ENCODE results near the gene AQP1.

The AQP1 gene

GRCh38 chr7:30917216-30917893, 5.7 kb downstream of the AQP1 start:
- H3K36me3 ChIP-seq (ENCODE audit: control insufficient read depth, insufficient read depth, low read length) = no peaks in the 10 kb centered on the region
- no peak overlapping the region for H3K4me3 ChIP-seq (replicated peaks; ENCODE audit: low read depth, low read length)
- no peak for DNase-seq (ENCODE audit: extremely low read depth, insufficient read length)
- no peak for TF ChIP-seq CTCF (IDR thresholded peaks at IDR 0.05; ENCODE audit: insufficient read depth, low read length, poor library complexity, severe bottlenecking)
- no peaks in the 10 kb centered on the region; the same call in 1 of the 2 replicates for H3K27me3 ChIP-seq (replicated peaks; ENCODE audit: control insufficient read depth, insufficient read depth, low read length)

- no peak for TF ChIP-seq CTCF (IDR thresholded peaks at IDR 0.05; ENCODE audit: insufficient read depth, low read length, poor library complexity, severe bottlenecking)
- no peaks in the 10 kb centered on the region for H3K27me3 ChIP-seq (replicated peaks; ENCODE audit: control insufficient read depth, insufficient read depth, low read length)
- no peak for DNase-seq (ENCODE audit: extremely low read depth, insufficient read length)
These were observed 7.0 kb downstream of the AQP1 start for GRCh38 chr7:30918676-30919075.

GRCh38 chr7:30920021-30920583, 8.4 kb downstream of the AQP1 start:
- no peak for TF ChIP-seq CTCF (IDR thresholded peaks at IDR 0.05; ENCODE audit: insufficient read depth, low read length, poor library complexity, severe bottlenecking)
- H3K36me3 ChIP-seq (ENCODE audit: control insufficient read depth, insufficient read depth, low read length) = no peaks in the 10 kb centered on the region
- no peaks in the 10 kb centered on the region for H3K27me3 ChIP-seq (replicated peaks; ENCODE audit: control insufficient read depth, insufficient read depth, low read length)
- no peak for DNase-seq (ENCODE audit: extremely low read depth, insufficient read length)
- no peak overlapping the region for H3K4me3 ChIP-seq (replicated peaks; ENCODE audit: low read depth, low read length)

More at GRCh38 chr7:30918676-30919075, 7.0 kb downstream of the AQP1 start:
- no peaks in the 10 kb centered on the region for H3K36me3 ChIP-seq (ENCODE audit: control insufficient read depth, insufficient read depth, low read length)
- no peak overlapping the region for H3K4me3 ChIP-seq (replicated peaks; ENCODE audit: low read depth, low read length)

GRCh38 chr7:30920584-30921539, 9.2 kb downstream of the AQP1 start:
- Histone ChIP-seq H3K27me3 (replicated peaks; ENCODE audit: control insufficient read depth, insufficient read depth, low read length) (no peaks in the 10 kb centered on the region), H3K36me3 (ENCODE audit: control insufficient read depth, insufficient read depth, low read length) (no peaks in the 10 kb centered on the region), H3K4me3 (replicated peaks; ENCODE audit: low read depth, low read length) (no peak overlapping the region)
- no peak for DNase-seq (ENCODE audit: extremely low read depth, insufficient read length)
- TF ChIP-seq CTCF (IDR thresholded peaks at IDR 0.05; ENCODE audit: insufficient read depth, low read length, poor library complexity, severe bottlenecking) = no peak

- no peaks in the 10 kb centered on the region for H3K27me3 ChIP-seq (replicated peaks; ENCODE audit: control insufficient read depth, insufficient read depth, low read length)
- no peak overlapping the region for H3K4me3 ChIP-seq (replicated peaks; ENCODE audit: low read depth, low read length)
- no peak for TF ChIP-seq CTCF (IDR thresholded peaks at IDR 0.05; ENCODE audit: insufficient read depth, low read length, poor library complexity, severe bottlenecking)
- H3K36me3 ChIP-seq (ENCODE audit: control insufficient read depth, insufficient read depth, low read length) = no peaks in the 10 kb centered on the region
- no peak for DNase-seq (ENCODE audit: extremely low read depth, insufficient read length)
These were observed 10.1 kb downstream of the AQP1 start for GRCh38 chr7:30921540-30922401.

Measured in GM06990 (cell line).